GM19238 (cell line): Measurements from ENCODE around the gene NR4A3.
"Not testable (repeated sequence)": the region's sequence is repeated elsewhere in the genome, so short reads cannot be mapped to it uniquely, and the experiment has no call there.

Source experiments
- DNase-seq: peaks from one replicate; pipeline ENCODE4 v3.0.0; 2011; ENCODE audit warnings: low spot score; ENCODE audit not compliant: insufficient read length

Gene NR4A3

GRCh38 chr9:99832558-99832864, 10.8 kb downstream of the NR4A3 start:
- DNase-seq = no peak

GRCh38 chr9:99833735-99834134, 12.1 kb downstream of the NR4A3 start:
- DNase-seq = no peak

- no peak for DNase-seq
Measured at GRCh38 chr9:99834474-99834873, 12.8 kb downstream of the NR4A3 start.

- no peak for DNase-seq
Measured at GRCh38 chr9:99835142-99835541, 13.5 kb downstream of the NR4A3 start.

GRCh38 chr9:99835581-99835980, 13.9 kb downstream of the NR4A3 start:
- no peak for DNase-seq

- DNase-seq = no peak
Measured at GRCh38 chr9:99840072-99840471, 18.4 kb downstream of the NR4A3 start.

- DNase-seq = no peak
Measured at GRCh38 chr9:99845063-99845462, 23.4 kb downstream of the NR4A3 start.

GRCh38 chr9:99848447-99848846, 26.8 kb downstream of the NR4A3 start:
- no peak for DNase-seq

GRCh38 chr9:99850736-99851499, 29.2 kb downstream of the NR4A3 start:
- DNase-seq = no peak

- DNase-seq = peak; percentile 29
Measured at GRCh38 chr9:99851500-99851822, 29.8 kb downstream of the NR4A3 start.

- DNase-seq = no peak
Measured at GRCh38 chr9:99852617-99853016, 30.9 kb downstream of the NR4A3 start.

- DNase-seq = no peak
Measured at GRCh38 chr9:99855467-99856176, 33.9 kb downstream of the NR4A3 start.

GRCh38 chr9:99857576-99857975, 35.9 kb downstream of the NR4A3 start:
- DNase-seq = not testable (repeated sequence)

- no peak for DNase-seq
Measured at GRCh38 chr9:99858087-99858486, 36.4 kb downstream of the NR4A3 start.

GRCh38 chr9:99859243-99859980, 37.7 kb downstream of the NR4A3 start:
- DNase-seq = no peak

GRCh38 chr9:99860266-99860665, 38.6 kb downstream of the NR4A3 start:
- no peak for DNase-seq

GRCh38 chr9:99863955-99864354, 42.3 kb downstream of the NR4A3 start:
- DNase-seq = no peak

GRCh38 chr9:99866398-99866797, 44.7 kb downstream of the NR4A3 start:
- no peak for DNase-seq

GRCh38 chr9:99867536-99867935, 45.9 kb downstream of the NR4A3 start:
- DNase-seq = no peak

- no peak for DNase-seq
Measured at GRCh38 chr9:99867968-99868367, 46.3 kb downstream of the NR4A3 start.

- peak; percentile 11 for DNase-seq
Measured at GRCh38 chr9:99868845-99869244, 47.2 kb downstream of the NR4A3 start.

- no peak for DNase-seq
Measured at GRCh38 chr9:99870126-99870525, 48.4 kb downstream of the NR4A3 start.

GRCh38 chr9:99873531-99873930, 51.8 kb downstream of the NR4A3 start:
- no peak for DNase-seq
